SJSA1 (cell line): ENCODE measurements around the gene GRK5. TPM values are rescaled to one million over a fixed set of nuclear protein-coding genes. Genes with fewer than 3 reads are reported as not detected.
"Not testable (repeated sequence)": the region's sequence is repeated elsewhere in the genome, so short reads cannot be mapped to it uniquely, and the experiment has no call there.

ENCODE experiments used
- DNase-seq, 2 experiments: peaks; one replicate each; pipeline ENCODE4 v3.0.0-alpha.2; 2015 to 2020; ENCODE audit warnings: low spot score in 2 of 2, low read depth in 1 of 2
- H3K27ac ChIP-seq: fragments of 250-450 bp; sonication (Bioruptor Pico); 2 replicates; pipeline ENCODE4 v1.5.1; 2020; ENCODE audit warnings: mild to moderate bottlenecking, moderate library complexity
- H3K27me3 ChIP-seq: fragments of 250-450 bp; sonication (Bioruptor Pico); replicated peaks from 2 replicates; pipeline ENCODE4 v1.5.1; 2020; ENCODE audit warnings: mild to moderate bottlenecking, moderate library complexity
- H3K36me3 ChIP-seq: fragments of 250-450 bp; sonication (Bioruptor Pico); 2 replicates; pipeline ENCODE4 v1.5.1; 2020; ENCODE audit warnings: mild to moderate bottlenecking
- H3K4me1 ChIP-seq: fragments of 250-450 bp; sonication (Bioruptor Pico); replicated peaks from 2 replicates; pipeline ENCODE4 v1.6.1; 2021; ENCODE audit warnings: mild to moderate bottlenecking
- H3K4me3 ChIP-seq: fragments of 250-450 bp; sonication (Bioruptor Pico); 2 replicates; pipeline ENCODE4 v1.5.1; 2020; ENCODE audit warnings: mild to moderate bottlenecking
- H3K9me3 ChIP-seq: fragments of 250-450 bp; sonication (Bioruptor Pico); replicated peaks from 2 replicates; pipeline ENCODE4 v1.5.1; 2020; ENCODE audit warnings: mild to moderate bottlenecking
- total RNA-seq: library from RNA; depleted of rRNA; stranded (reverse); fragments of >200 nt; shearing (Covaris generic); gene quantifications from 2 replicates; pipeline ENCODE4 v1.2.3, GENCODE V29; 2014

Gene GRK5
- total RNA-seq, 1 experiment from 2014 or later: 19.4 TPM

GRCh38 chr10:119219871-119220270 lies 12.5 kb downstream of the GRK5 start:
- Histone ChIP-seq H3K4me3 (no peak overlapping the region), H3K9me3 (no peaks in the 10 kb centered on the region), H3K4me1 (peaks cover 8% of the 10 kb centered on the region; the same call in 1 of the 2 replicates), H3K27ac (no peak overlapping the region), H3K27me3 (no peaks in the 10 kb centered on the region), H3K36me3 (no peaks in the 10 kb centered on the region)
- no peak for DNase-seq

GRCh38 chr10:119221201-119221600 lies 13.8 kb downstream of the GRK5 start:
- Histone ChIP-seq H3K27ac (no peak overlapping the region), H3K4me1 (peaks cover 8% of the 10 kb centered on the region; the same call in 1 of the 2 replicates), H3K9me3 (no peaks in the 10 kb centered on the region), H3K36me3 (no peaks in the 10 kb centered on the region), H3K27me3 (no peaks in the 10 kb centered on the region), H3K4me3 (no peak overlapping the region)
- DNase-seq: no peak

- Histone ChIP-seq H3K27ac (no peak overlapping the region), H3K27me3 (no peaks in the 10 kb centered on the region), H3K36me3 (no peaks in the 10 kb centered on the region), H3K4me3 (no peak overlapping the region), H3K4me1 (peaks cover 8% of the 10 kb centered on the region; the same call in 1 of the 2 replicates), H3K9me3 (no peaks in the 10 kb centered on the region)
- DNase-seq: no peak
Observed at GRCh38 chr10:119221666-119222065, 14.3 kb downstream of the GRK5 start.

GRCh38 chr10:119222537-119222936 lies 15.2 kb downstream of the GRK5 start:
- H3K4me3 ChIP-seq: no peak overlapping the region
- H3K27ac ChIP-seq: no peak overlapping the region
- peaks cover 8% of the 10 kb centered on the region; the same call in 1 of the 2 replicates for H3K4me1 ChIP-seq
- H3K9me3 ChIP-seq: no peaks in the 10 kb centered on the region
- H3K27me3 ChIP-seq: no peaks in the 10 kb centered on the region
- no peak for DNase-seq
- H3K36me3 ChIP-seq: no peaks in the 10 kb centered on the region

- peaks cover 8% of the 10 kb centered on the region; the same call in 1 of the 2 replicates for H3K4me1 ChIP-seq
- no peaks in the 10 kb centered on the region for H3K36me3 ChIP-seq
- H3K27me3 ChIP-seq: no peaks in the 10 kb centered on the region
- no peaks in the 10 kb centered on the region for H3K9me3 ChIP-seq
- no peak for DNase-seq
- H3K4me3 ChIP-seq: no peak overlapping the region
- H3K27ac ChIP-seq: no peak overlapping the region
Observed at GRCh38 chr10:119222966-119223386, 15.6 kb downstream of the GRK5 start.

- no peaks in the 10 kb centered on the region for H3K36me3 ChIP-seq
- no peaks in the 10 kb centered on the region for H3K27me3 ChIP-seq
- no peak overlapping the region for H3K27ac ChIP-seq
- DNase-seq: no peak
- no peaks in the 10 kb centered on the region for H3K9me3 ChIP-seq
- H3K4me3 ChIP-seq: no peak overlapping the region
- H3K4me1 ChIP-seq: peaks cover 8% of the 10 kb centered on the region; the same call in 1 of the 2 replicates
Observed at GRCh38 chr10:119225083-119225658, 17.8 kb downstream of the GRK5 start.

GRCh38 chr10:119227825-119228224 lies 20.5 kb downstream of the GRK5 start:
- Histone ChIP-seq H3K36me3 (no peaks in the 10 kb centered on the region), H3K27ac (no peak overlapping the region), H3K4me1 (peaks cover 10% of the 10 kb centered on the region), H3K4me3 (no peak overlapping the region), H3K9me3 (0 out of 2 replicates have a peak, but pooled peaks cover 4% of the 10 kb centered on the region), H3K27me3 (no peaks in the 10 kb centered on the region)
- DNase-seq: no peak

GRCh38 chr10:119231654-119232053 lies 24.3 kb downstream of the GRK5 start:
- Histone ChIP-seq H3K4me3 (no peak overlapping the region), H3K27ac (no peak overlapping the region), H3K36me3 (no peaks in the 10 kb centered on the region), H3K9me3 (0 out of 2 replicates have a peak, but pooled peaks cover 4% of the 10 kb centered on the region), H3K27me3 (no peaks in the 10 kb centered on the region), H3K4me1 (peaks cover 37% of the 10 kb centered on the region)
- no peak for DNase-seq

GRCh38 chr10:119232439-119232838 lies 25.1 kb downstream of the GRK5 start:
- H3K4me3 ChIP-seq, DNase-seq, H3K36me3 ChIP-seq, H3K27me3 ChIP-seq, H3K27ac ChIP-seq, H3K9me3 ChIP-seq: not testable (repeated sequence)
- H3K4me1 ChIP-seq: peaks cover 40% of the 10 kb centered on the region

GRCh38 chr10:119233123-119233820 lies 25.9 kb downstream of the GRK5 start:
- H3K4me1 ChIP-seq: peaks cover 48% of the 10 kb centered on the region
- no peaks in the 10 kb centered on the region for H3K27me3 ChIP-seq
- no peak for DNase-seq
- no peaks in the 10 kb centered on the region for H3K36me3 ChIP-seq
- H3K27ac ChIP-seq: peak overlapping the region; percentile 25; the same call in 1 of the 2 replicates
- no peak overlapping the region for H3K4me3 ChIP-seq
- 0 out of 2 replicates have a peak, but pooled peaks cover 4% of the 10 kb centered on the region for H3K9me3 ChIP-seq

GRCh38 chr10:119233821-119234220 lies 26.4 kb downstream of the GRK5 start:
- Histone ChIP-seq H3K36me3 (no peaks in the 10 kb centered on the region), H3K4me3 (no peak overlapping the region), H3K4me1 (peaks cover 52% of the 10 kb centered on the region), H3K27me3 (no peaks in the 10 kb centered on the region), H3K9me3 (0 out of 2 replicates have a peak, but pooled peaks cover 4% of the 10 kb centered on the region), H3K27ac (peak overlapping the region; percentile 25)
- DNase-seq: no peak

GRCh38 chr10:119235356-119235755 lies 28.0 kb downstream of the GRK5 start:
- H3K9me3 ChIP-seq: 0 out of 2 replicates have a peak, but pooled peaks cover 4% of the 10 kb centered on the region
- no peak for DNase-seq

GRCh38 chr10:119237722-119238436 lies 30.5 kb downstream of the GRK5 start:
- no peak overlapping the region for H3K27ac ChIP-seq
- no peak overlapping the region for H3K4me3 ChIP-seq
- no peaks in the 10 kb centered on the region for H3K36me3 ChIP-seq
- H3K9me3 ChIP-seq: no peaks in the 10 kb centered on the region
- no peaks in the 10 kb centered on the region; the same call in 1 of the 2 replicates for H3K27me3 ChIP-seq
- peaks cover 41% of the 10 kb centered on the region for H3K4me1 ChIP-seq
- DNase-seq: no peak

More at GRCh38 chr10:119235356-119235755, 28.0 kb downstream of the GRK5 start:
- Histone ChIP-seq H3K36me3 (no peaks in the 10 kb centered on the region), H3K27me3 (no peaks in the 10 kb centered on the region), H3K4me1 (peaks cover 52% of the 10 kb centered on the region), H3K27ac (no peak overlapping the region), H3K4me3 (no peak overlapping the region)

GRCh38 chr10:119238577-119238976 lies 31.2 kb downstream of the GRK5 start:
- Histone ChIP-seq H3K4me3 (no peak overlapping the region), H3K36me3 (no peaks in the 10 kb centered on the region), H3K27me3 (no peaks in the 10 kb centered on the region; the same call in 1 of the 2 replicates), H3K9me3 (no peaks in the 10 kb centered on the region), H3K27ac (no peak overlapping the region), H3K4me1 (peaks cover 34% of the 10 kb centered on the region)
- DNase-seq: no peak
